ENCODE measurements around the gene TNS3. TPM values are rescaled to one million over a fixed set of nuclear protein-coding genes. Genes with fewer than 3 reads are reported as not detected.

The TNS3 gene
- total RNA-seq, 1 experiment from 2014 or later = 9.5 TPM

GRCh38 chr7:47501406-47501805, 80.5 kb downstream of the TNS3 start:
- TF ChIP-seq, protein P1, sequence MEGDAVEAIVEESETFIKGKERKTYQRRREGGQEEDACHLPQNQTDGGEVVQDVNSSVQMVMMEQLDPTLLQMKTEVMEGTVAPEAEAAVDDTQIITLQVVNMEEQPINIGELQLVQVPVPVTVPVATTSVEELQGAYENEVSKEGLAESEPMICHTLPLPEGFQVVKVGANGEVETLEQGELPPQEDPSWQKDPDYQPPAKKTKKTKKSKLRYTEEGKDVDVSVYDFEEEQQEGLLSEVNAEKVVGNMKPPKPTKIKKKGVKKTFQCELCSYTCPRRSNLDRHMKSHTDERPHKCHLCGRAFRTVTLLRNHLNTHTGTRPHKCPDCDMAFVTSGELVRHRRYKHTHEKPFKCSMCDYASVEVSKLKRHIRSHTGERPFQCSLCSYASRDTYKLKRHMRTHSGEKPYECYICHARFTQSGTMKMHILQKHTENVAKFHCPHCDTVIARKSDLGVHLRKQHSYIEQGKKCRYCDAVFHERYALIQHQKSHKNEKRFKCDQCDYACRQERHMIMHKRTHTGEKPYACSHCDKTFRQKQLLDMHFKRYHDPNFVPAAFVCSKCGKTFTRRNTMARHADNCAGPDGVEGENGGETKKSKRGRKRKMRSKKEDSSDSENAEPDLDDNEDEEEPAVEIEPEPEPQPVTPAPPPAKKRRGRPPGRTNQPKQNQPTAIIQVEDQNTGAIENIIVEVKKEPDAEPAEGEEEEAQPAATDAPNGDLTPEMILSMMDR (conservative IDR thresholded peaks at IDR 0.05) = no peak
- no peaks in the 10 kb centered on the region for H3K79me1 ChIP-seq (ENCODE audit: insufficient read depth, low read depth, low read length, poor library complexity, severe bottlenecking)
- H3K18ac ChIP-seq (ENCODE audit: insufficient read length, low read depth, low read length) = no peak overlapping the region
- no peak overlapping the region for H2BK5ac ChIP-seq (ENCODE audit: insufficient read length, low read length)
- no peak overlapping the region for H3K23ac ChIP-seq (ENCODE audit: insufficient read length, low read depth, low read length)
- no peaks in the 10 kb centered on the region for H3K27me3 ChIP-seq (ENCODE audit: insufficient read depth, low read length)
- no peak overlapping the region for H2BK20ac ChIP-seq (ENCODE audit: low read depth, low read length, poor library complexity, severe bottlenecking)
- no peaks in the 10 kb centered on the region for H4K20me1 ChIP-seq (ENCODE audit: control insufficient read depth, insufficient read depth, insufficient read length)
- H3K9me3 ChIP-seq (ENCODE audit: control insufficient read depth, low read depth, low read length) = no peaks in the 10 kb centered on the region
- H3K9me3 Mint-ChIP-seq = no peaks in the 10 kb centered on the region
- H3K4me2 ChIP-seq (ENCODE audit: insufficient read depth, insufficient read length, low read length) = no peak overlapping the region
- no peak overlapping the region; a peak in 1 of 7 replicates for H3K27ac Mint-ChIP-seq
- no peak overlapping the region for H2AFZ ChIP-seq (ENCODE audit: low read length)
- no peak overlapping the region for H2BK120ac ChIP-seq (ENCODE audit: low read depth, low read length, poor library complexity, severe bottlenecking)
- H3K4ac ChIP-seq (ENCODE audit: low read depth, low read length) = no peak overlapping the region
- H3K27me3 Mint-ChIP-seq (ENCODE audit: low read depth) = peaks cover 14% of the 10 kb centered on the region
- H2BK12ac ChIP-seq (ENCODE audit: insufficient read length, low read depth, low read length) = no peak overlapping the region
- H4K5ac ChIP-seq (ENCODE audit: insufficient read length, low read depth, low read length) = no peak overlapping the region
- H3K4me3 Mint-ChIP-seq = no peak overlapping the region
- H3K14ac ChIP-seq (ENCODE audit: insufficient read depth, low read length) = 0 out of 2 replicates have a peak overlapping the region, but pooled peaks have one; percentile 54
- no peak for DNase-seq
- no CpG with 5 or more reads among the region's 11 CpGs for WGBS (ENCODE audit: extremely low coverage, insufficient read length, low lambda C conversion rate)
- H3K27ac ChIP-seq (ENCODE audit: insufficient read length, low read depth, low read length) = no peak overlapping the region
- peaks cover 0 to 2% (median 0%) of the 10 kb centered on the region in 3 experiments; a peak in 2 of 7 replicates for H3K36me3 Mint-ChIP-seq (ENCODE audit: insufficient read depth in 1 of 3, low read depth in 3 of 3)
- no peak overlapping the region for H4K8ac ChIP-seq (replicated peaks; ENCODE audit: insufficient read length, low read depth, low read length)
- H2BK15ac ChIP-seq (ENCODE audit: low read depth, low read length) = no peak overlapping the region
- no peak overlapping the region for H4K91ac ChIP-seq (ENCODE audit: insufficient read length, low read depth, low read length)
- no peak overlapping the region for H2AK5ac ChIP-seq (ENCODE audit: insufficient read length, low read length)
- no peak overlapping the region for H3K9ac ChIP-seq (ENCODE audit: extremely low read depth, insufficient read length, low read length)
- H3K79me2 ChIP-seq (ENCODE audit: insufficient read depth, low read length) = no peaks in the 10 kb centered on the region
- H3T11ph ChIP-seq (ENCODE audit: low read length) = no peak overlapping the region
- H3K56ac ChIP-seq (ENCODE audit: insufficient read length, low read depth, low read length) = no peak overlapping the region
- peaks cover 2% of the 10 kb centered on the region for H3K23me2 ChIP-seq (ENCODE audit: insufficient read length, low read depth, low read length, poor library complexity, severe bottlenecking)
- peaks cover 9 to 27% of the 10 kb centered on the region in 2 experiments; a peak in 3 of 4 replicates for H3K4me1 Mint-ChIP-seq
- no peaks in the 10 kb centered on the region; the same call in 1 of the 2 replicates for H3K4me1 ChIP-seq (ENCODE audit: insufficient read depth, low read length)
